NCI-H1092 (cell line): ENCODE data around the gene TPSAB1.
A peak's percentile ranks its signal among the peaks of the same experiment; 100 is the strongest.
"Not testable (repeated sequence)": the region's sequence is repeated elsewhere in the genome, so short reads cannot be mapped to it uniquely, and the experiment has no call there.

Experiments used
- DNase-seq: peaks from one replicate; lab custom pipeline; 2025; lab: John Stamatoyannopoulos, UW

Gene TPSAB1

DNA sequence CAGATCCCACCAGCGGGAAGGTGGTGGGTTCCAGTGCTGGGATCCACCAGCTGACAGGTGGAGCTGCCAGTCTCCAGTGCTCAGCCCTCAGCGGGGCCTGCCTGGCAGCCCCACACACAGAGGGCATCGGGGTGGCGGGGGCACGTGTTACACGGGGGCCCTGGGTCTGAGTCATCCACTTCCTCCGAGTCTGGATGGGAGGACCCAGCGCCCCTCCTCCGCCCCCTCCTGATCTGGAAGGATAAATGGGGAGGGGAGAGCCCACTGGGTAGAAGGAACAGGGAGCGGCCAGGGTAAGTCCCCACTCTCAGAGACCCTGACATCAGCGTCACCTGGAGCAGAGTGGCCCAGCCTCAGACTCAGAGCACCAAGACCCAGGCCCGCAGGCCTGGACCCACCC, at the start of gene TPSAB1:
TPSAB1 (plus strand) TSS at position 270 of the 400 bp plus-strand sequence. CDS start 234 bp downstream, outside the sequence.
- DNase-seq: not testable (repeated sequence)

DNA sequence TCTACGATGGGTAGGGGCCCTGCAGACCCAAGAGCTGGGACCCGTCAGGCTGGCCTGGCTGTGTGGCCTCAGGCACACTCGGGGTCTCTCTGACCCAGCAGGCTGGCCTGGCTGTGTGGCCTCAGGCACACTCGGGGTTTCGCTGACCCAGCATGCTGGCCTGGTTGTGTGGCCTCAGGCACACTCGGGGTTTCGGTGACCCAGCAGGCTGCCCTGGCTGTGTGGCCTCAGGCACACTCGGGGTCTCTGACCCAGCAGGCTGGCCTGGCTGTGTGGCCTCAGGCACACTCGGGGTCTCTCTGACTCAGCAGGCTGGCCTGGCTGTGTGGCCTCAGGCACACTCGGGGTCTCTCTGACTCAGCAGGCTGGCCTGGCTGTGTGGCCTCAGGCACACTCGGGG, 49.7 kb upstream of the TPSAB1 start:
- DNase-seq: not testable (repeated sequence)

DNA sequence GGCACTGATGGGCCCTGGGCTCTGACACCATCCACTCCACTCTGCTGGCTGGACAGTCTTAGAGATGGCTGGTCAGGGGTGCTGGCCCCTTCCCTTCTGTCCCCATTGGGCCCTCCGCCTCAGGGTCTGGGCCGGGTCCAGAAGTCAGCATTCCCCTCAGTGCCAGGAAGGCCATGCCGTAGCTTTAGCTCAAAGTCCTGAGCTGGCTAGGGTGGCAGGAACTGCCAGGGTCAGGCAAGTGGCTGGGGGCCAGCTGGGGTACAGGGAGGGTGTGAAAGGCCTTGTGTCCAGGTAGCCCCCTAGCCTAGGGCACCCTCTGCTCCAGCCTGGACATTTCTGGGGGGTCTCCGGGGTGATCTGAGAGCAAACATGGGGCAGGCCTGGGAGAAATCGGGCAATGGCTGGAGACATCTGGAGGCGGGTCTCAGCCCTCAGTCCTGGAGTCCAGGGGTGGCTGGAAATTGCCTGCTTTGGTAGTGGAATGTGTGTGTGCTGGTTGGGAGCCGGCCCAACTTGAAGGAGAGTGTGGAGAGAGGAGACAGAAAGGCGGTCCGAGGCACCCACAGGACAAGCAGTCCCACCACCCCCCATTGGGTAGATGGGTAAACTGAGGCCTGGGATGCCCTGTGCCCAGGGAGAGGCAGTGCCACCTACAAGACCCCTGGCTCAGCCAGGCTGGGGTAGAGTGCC, 48.0 kb upstream of the TPSAB1 start:
- no peak for DNase-seq

DNA sequence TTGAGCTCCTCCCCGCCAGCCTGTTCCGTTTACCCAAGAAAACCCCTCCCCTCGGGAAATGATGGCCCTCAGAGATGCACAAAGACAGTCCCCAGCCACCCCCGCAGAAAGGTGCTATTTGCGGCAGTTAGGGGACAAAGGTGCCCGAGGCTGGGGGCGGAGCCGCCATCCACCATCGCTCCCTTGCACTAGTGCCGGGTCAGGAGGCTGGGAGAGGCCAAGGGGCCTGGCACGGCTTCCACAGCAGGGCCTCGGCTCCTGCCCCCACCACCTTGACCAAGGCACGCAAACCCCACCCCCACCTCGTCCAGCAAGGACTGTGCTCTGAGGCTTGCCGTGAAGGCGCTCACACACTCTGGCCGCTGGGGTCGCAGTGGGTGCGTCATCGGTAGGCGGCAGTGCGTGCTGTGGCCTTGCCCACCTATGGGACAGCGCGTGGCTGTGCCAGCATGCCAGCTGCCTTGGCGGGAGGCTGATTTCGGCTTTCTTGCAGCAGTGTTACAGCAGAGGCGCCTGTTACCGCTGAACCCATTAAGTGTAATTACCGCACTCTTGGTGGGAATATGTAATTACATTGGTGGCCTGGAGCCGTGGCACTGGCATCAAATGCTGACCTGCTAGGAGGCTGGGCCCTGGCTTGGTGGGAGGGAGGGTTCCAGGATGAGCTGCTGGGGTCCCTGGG, 47.2 kb upstream of the TPSAB1 start:
- peak; percentile 47 for DNase-seq

DNA sequence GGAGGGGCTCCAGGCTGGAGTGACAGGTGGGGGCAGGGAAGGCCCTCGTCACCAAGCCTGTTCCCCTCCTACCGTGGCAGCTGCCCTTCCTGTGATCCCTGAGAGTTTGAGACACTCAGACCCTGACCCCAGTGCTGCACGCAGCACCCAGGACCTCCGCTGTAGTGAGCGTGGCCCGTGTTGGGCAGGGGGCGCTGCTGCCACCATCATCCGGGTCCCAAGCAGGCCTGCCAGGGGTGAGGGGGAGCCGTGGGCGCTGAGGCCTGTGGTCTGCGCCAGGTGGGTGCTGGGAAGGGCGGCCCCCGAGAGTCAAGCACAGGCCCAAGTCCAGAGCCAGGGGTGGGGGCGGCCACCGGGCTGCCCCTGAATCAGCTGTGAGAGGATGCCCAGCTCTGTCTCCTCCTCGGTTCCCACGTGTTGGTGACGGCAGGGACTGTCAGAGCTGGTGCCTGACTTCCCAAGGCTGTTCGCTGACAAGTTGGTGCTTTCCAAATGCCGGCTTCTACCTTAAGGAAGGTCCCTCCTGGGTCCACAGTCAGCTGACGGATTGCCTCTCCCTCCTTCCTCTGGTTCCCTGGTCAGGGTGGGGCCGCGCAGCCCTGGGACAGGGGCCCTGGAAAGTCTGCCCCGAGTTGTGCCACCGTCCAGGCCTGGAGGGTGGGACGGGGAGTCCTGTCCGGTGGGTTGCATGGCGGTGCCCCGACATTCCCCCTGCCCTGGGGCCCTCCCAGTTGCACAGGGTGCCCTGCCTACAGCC, 46.5 kb upstream of the TPSAB1 start:
- no peak for DNase-seq

DNA sequence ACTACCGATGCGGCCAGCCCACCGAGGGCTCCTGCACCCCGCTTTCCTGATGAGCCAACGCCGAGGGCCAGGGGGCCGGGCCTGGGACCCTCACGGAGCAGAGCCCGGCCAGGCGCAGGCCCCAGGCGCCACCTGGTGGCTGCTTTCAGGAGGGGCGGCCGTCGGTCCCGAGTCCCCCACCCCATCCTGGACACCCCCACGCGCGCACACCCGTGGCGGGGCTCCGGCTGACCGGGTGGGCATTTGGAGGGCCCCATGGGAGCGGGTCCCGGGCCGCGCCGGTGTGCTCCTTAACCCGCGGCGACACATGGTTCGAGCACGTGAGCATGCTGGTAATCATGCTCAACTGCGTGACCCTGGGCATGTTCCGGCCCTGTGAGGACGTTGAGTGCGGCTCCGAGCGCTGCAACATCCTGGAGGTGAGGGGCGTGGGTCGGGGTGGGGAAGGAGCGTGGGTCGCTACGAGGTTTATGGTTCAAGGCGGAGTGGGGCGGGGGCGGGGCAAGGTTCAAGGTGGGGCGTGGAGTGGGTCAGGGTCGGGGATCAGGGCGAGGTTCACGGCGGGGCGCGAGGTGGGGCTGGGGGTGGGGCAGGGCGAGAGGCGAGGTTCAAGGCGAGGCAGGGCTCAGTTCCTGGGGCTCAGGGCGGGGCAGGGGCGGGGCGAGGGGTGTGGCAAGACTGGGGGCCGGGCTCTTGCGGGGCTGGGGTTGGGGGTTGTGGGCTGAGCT, 45.7 kb upstream of the TPSAB1 start:
- no peak for DNase-seq

DNA sequence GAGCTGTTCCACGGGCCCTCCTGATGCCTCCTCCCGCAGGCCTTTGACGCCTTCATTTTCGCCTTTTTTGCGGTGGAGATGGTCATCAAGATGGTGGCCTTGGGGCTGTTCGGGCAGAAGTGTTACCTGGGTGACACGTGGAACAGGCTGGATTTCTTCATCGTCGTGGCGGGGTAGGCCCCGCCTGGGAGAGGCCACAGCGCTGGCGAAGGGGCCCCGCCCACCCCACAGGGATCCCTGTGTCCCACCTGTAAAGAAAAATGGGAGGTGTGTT, 45.2 kb upstream of the TPSAB1 start:
- DNase-seq: no peak

DNA sequence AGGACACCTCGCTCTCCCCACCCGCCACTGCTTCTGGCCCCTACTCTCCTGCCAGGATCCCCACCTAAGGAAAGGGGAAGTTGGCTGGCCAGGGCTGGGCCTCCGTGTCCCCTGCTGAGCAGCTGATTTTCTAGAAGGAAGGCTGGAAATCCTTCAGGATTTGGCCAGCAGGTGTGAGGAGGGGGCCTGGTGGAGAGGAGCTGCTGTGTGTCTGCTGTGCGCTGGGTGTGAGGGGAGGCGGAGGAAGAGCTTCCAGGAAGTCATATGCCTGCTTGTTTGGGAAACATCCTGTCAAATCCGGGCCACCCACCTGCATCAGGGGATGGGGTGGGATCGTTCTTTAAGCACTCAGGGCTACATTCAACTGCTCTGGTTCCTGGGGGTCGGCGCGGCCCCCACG, 44.0 kb upstream of the TPSAB1 start:
- DNase-seq: no peak

DNA sequence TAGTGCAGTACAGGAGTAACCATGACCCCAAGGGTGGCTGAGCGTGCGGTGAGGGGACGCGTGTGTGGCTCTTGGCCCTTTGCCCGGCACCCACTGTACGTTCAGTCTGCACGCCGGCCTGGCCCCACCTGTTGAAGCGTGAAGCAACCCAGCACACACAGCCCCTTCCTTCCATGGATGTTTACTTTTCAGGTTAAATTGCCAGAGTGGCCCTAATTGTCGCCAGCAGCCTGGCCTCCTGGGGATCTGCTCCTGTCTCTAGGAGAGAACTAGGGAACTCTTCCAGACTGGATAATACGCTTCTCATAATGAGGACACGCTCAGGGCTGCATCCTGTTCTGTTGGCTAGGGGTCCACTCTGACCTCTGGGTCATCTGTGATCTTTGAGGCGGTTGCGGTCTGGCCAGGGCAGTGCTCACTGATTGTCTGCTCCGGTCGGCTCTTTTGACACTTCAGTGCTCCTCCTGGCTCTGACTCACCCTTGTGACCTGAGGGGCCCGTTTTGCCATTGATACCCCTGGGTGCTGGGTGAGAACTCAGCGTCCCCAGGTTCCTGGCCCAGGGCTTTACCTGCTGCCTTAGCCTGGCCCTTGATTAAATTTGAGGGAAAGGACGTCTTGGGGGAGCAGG, 43.2 kb upstream of the TPSAB1 start:
- peak; percentile 73 for DNase-seq

DNA sequence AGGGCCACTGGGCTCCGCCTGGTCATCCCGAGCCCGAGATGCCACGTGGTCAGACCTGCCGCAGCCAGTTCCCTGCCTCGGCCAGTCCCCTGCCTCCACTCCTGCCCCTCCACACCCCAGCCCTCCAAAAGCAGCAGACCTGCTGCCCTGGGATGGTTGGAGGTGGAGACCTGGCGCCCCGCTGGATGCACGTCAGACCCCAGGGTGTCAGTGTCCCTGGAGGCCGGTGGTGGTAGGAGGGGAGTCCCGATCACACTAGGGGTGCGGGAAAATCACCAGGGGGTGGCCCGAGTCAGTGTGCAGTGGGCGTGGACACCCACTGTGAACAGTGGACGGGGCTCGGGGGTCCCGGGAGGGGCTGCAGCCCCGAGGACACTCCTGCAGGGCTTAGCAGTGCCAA, 42.3 kb upstream of the TPSAB1 start:
- DNase-seq: no peak

DNA sequence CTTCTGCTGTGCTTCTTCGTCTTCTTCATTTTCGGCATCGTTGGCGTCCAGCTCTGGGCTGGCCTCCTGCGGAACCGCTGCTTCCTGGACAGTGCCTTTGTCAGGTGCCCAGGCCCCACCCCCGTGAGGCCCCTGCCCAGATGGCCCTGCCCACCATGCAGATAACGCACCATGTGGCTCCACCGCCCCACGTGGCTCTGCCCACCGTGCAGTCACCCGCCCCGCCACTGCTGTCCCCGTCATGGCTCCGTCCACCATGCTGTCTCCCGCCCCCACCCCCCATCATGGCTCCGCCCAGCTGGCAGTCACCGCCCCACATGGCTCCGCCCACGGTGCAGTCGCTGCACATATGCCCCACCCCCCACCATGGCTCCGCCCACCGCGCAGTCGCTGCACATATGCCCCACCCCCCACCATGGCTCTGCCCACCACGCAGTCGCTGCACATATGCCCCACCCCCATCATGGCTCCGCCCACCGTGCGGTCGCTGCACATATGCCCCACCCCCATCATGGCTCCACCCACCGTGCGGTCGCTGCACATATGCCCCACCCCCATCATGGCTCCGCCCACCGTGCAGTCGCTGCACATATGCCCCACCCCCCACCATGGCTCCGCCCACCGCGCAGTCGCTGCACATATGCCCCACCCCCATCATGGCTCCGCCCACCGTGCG, 41.7 kb upstream of the TPSAB1 start:
- not testable (repeated sequence) for DNase-seq

DNA sequence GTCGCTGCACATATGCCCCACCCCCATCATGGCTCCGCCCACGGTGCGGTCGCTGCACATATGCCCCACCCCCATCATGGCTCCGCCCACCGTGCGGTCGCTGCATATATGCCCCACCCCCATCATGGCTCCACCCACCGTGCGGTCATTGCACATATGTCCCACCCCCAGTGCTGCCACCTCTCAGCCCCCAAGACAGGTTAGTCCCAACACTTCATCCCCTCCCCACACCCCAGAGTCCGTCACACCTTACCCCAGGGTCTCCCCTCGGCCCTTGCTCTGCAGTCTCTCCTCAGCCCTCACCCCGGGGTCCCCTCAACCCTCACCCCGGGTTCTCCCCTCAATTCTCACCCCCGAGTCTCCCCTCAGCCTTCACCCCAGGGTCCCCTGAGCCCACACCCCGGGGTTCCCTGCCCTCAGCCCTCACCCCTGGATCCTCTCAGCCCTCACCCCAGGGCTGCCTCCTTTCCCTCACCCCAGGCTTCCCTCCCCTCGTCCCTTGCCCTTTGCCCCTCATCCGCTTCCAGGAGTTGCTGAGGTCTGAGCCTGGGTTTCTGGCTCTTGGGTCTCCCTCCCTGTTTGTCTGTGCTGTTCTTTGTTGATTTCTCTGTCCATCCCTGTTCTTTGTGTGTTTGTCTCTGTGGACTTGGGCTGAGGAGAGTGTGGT, 41.0 kb upstream of the TPSAB1 start:
- no peak for DNase-seq

DNA sequence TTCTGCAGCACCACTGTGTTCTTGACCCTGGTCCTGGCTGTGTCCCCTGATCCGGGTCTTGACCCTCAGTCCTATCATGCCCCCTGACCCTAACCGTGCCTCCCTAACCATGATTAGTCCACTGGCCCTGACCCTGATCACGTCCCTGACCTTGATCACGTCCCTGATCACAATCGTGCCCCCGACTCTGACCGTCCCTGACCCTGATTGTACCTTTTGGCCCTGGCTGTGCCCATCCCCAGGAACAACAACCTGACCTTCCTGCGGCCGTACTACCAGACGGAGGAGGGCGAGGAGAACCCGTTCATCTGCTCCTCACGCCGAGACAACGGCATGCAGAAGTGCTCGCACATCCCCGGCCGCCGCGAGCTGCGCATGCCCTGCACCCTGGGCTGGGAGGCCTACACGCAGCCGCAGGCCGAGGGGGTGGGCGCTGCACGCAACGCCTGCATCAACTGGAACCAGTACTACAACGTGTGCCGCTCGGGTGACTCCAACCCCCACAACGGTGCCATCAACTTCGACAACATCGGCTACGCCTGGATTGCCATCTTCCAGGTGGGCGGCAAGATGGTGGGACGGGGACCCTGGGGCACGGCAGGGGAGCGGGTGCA, 40.4 kb upstream of the TPSAB1 start:
- no peak for DNase-seq

DNA sequence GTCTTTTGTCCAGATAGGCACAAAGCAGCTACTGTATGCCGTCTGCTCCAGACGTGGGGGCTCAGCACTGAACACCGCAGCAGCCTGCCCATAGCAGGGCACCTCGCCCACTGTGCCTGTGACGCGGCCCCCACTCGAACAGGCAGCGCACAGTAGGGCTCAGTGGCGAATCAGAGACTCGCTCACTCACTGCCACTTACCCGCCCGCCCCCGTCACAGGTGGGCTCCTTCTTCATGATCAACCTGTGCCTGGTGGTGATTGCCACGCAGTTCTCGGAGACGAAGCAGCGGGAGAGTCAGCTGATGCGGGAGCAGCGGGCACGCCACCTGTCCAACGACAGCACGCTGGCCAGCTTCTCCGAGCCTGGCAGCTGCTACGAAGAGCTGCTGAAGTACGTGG, 39.1 kb upstream of the TPSAB1 start:
- DNase-seq: no peak

DNA sequence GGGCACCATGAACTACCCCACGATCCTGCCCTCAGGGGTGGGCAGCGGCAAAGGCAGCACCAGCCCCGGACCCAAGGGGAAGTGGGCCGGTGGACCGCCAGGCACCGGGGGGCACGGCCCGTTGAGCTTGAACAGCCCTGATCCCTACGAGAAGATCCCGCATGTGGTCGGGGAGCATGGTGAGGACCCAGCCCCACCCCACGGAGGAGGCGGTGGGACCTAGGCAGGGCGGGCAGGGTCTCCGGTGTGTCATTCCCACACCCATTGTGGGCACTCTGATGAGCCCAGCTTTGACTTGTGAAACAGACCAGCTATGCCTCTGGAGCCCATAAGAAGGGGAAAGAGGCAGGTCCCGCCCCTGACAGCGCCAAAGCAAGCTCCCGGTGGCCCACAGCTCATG, 38.2 kb upstream of the TPSAB1 start:
- DNase-seq: no peak

DNA sequence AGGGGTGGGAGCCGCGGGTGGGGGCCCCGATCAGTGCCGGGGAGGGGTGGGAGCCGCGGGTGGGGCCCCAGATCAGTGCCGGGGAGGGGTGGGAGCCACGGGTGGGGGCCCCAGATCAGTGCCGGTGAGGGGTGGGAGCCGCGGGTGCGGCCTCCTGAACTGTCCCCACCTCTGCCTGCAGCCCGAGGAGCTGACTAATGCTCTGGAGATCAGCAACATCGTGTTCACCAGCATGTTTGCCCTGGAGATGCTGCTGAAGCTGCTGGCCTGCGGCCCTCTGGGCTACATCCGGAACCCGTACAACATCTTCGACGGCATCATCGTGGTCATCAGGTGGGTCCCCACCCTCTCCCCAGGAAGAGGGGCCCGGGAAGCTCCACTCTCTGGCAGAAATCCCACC, 35.6 kb upstream of the TPSAB1 start:
- no peak for DNase-seq

DNA sequence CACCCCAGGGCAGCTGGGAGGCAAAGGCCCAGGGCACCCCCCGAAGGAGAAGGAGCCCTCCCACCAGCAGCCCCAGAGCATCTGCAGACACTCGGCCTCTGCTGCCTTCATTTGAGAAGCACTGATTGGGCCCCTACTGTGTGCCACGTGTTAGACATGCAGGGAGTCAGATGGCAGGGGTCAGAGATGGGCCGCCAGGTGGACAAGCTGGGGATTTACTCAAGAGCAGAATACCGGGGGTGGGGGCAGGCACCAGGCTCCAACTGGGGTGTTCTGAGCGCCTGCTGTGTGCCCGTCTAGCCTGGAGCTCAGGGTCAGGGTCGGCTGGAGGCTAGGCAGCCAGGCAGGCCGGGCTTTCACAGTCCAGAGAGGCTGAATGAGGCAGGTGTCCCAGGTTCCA, 34.2 kb upstream of the TPSAB1 start:
- no peak for DNase-seq

DNA sequence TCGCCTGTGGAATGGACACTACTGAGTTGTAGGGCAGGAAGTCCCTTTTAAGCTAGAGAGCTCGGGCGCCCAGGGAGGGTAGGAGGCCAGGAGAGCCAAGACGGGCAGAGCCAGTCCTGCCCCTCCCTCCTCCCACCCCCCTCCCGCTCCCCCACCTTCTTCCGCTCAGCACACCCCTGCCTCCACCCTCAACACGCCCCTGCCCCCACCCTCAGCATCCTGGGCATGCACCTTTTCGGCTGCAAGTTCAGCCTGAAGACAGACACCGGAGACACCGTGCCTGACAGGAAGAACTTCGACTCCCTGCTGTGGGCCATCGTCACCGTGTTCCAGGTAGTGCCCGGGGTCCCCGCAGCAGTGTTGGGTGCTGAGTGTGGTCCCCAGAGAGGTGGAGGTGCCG, 33.7 kb upstream of the TPSAB1 start:
- no peak for DNase-seq

DNA sequence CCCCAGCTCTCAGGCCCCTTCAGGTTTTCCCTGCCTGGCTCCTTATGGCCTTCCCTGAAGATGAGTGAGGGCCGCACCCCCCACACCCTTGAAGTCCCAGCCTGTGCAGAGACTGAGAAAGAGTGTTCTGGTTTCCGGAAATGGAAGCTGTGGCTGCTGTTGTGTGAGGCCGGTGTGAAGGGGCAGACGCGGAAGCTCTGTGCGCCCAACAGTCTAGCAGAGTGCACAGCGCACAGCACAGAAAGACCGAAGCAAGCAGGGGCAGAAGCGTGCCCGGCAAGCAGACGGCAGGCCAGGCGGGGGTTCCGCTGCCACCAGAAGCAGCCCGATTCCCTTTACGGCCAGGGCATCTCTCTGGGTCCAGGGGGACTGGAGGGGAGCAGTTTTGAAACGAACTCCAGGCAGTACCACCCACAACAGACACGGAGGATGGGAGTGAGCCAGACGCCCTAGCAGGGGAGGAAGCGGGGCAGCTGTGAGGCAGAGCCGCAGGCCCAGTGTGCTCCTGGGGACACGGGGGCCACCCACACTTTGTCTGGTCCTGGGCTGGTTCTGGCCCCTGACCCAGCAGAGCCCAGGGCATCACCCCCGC, 32.2 kb upstream of the TPSAB1 start:
- DNase-seq: no peak

DNA sequence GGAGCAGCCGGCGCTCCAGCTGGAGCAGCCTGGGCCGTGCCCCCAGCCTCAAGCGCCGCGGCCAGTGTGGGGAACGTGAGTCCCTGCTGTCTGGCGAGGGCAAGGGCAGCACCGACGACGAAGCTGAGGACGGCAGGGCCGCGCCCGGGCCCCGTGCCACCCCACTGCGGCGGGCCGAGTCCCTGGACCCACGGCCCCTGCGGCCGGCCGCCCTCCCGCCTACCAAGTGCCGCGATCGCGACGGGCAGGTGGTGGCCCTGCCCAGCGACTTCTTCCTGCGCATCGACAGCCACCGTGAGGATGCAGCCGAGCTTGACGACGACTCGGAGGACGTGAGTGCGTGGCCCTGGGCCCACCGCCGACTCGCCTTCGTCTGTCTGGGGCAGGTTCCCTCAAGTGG, 31.4 kb upstream of the TPSAB1 start:
- no peak for DNase-seq
